ENCODE data around the gene SPINK4.

The SPINK4 gene

GRCh38 chr9:33229359-33230114 lies 10.4 kb upstream of the SPINK4 start:
- no peak for DNase-seq

DNA sequence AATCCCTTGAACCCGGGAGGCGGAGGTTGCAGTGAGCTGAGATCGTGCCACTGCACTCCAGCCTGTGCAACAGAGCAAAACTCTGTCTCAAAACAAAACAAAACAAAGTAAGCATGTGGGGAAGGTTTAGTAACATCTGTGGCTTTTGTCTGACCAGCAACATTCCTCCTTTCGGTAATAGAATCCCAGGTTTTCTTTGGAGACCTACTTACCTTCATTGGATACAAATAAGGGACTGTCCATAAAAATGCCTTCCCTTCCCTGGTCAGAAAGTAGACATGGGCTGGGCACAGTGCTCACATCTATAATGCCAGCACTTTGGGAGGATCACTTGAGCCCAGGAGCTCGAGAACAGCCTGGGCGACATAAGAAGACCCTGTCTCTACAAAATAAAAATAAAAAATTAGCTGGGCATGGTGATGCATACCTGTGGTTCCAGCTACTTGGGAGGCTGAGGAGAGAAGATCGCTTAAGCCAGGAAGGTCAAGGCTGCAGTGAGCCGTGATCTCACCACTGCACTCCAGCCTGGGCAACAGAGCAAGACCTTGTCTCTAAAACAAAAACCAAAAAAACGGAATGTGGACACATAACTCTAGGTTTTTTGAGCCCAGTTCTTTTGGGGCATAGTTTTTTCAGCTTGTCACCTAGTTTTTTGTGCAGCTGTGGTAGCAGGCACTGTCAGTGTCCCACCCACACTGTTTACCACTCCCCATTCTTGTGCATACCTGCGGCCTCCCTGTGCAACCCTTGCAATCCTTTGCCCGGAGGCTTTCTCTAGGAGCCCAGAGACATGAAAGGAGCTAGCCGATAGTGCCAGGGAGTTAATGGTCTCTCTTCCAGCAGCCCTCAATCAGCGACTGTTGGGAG lies 9.0 kb upstream of the SPINK4 start:
- DNase-seq = no peak

DNA sequence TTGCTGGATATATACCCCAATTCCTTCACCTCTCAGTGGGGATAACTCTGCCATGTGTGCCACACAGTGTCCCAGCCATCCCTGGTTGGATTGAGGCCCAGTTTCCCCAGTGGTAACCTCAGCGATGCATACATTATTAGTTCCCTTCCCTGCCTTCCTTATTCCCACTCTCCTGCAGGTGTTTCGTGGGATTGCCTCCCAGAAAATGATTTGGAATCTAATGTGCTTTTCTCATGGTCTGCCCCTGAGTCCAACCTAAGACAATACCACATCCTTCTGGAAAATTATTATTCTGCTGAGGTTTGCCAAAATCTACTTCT lies 8.4 kb upstream of the SPINK4 start:
- no peak for DNase-seq

DNA sequence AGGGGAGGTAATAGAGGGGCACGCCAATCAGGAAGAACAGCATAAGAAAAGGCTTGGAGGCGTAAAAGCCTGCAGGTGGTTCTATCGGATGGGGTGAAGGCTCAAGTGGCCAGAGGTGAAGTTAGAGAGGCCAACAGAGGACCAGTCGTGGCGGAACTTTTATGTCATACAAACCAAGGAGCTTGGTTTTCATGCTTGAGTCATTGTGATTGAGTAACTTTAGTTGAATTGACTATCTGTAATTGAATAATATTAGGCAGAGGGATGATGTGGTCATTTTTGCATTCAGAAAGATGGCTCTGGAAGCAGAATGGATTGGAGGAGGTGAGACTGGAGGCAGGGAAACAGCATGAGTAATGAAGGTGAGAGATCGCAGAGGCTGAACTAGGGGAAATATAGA lies 7.2 kb upstream of the SPINK4 start:
- DNase-seq = no peak

DNA sequence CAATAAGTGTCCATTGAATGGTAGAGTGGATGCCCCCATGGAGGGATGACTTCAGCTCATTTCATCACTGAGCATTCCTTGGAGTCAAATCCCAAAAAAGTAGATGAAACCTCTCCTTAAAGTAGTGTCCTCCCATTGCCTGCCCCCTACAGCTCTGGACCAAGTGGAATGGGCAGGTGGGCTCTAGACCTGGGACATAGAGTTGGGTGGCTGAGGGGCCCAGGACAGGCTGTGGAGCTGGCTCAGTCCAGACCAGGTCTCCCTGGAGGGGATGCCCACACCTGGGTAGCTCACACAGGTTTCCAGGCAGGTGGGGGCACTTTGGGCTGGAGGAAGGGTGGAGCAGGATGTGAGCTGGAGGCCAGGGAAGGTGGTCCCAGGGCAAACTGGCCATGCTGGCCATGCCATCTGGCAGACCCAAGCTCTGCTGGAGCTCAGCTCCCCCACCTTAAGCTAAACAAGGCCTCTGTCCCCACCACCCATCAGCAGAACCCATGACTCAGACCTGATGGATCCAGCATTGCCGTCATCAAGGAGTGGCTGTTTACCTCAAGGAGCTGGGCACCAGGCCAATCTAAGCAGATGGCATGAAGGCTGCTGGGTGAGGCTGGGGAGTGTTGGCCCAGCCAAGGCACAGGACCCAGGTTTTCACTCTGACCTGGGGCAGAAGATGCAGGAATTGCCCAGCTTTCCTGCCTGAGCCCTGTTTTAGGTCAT lies 6.2 kb upstream of the SPINK4 start:
- DNase-seq = peak in 1 of 14 donors; percentile 63

- no peak for DNase-seq
These were observed 5.2 kb upstream of the SPINK4 start for GRCh38 chr9:33234511-33235467.

DNA sequence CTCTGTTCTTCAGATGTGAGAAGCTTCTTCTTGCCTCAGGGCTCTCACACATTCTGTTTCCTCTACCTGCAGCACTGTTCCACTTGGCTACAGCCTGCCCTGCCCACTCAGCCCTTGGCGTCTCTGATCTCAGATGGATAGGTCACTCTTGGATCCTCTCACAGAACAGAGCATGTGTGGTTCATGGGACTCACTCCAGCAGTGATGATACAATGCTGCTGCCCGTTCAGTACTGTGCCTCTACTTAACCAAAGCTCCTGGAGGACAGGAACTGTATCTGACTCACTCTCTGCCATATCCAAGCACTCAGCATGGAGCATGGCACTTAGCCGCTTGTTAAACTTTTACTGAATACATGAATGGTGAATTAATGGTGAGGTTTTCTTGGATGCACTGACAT lies 3.4 kb upstream of the SPINK4 start:
- DNase-seq = no peak

DNA sequence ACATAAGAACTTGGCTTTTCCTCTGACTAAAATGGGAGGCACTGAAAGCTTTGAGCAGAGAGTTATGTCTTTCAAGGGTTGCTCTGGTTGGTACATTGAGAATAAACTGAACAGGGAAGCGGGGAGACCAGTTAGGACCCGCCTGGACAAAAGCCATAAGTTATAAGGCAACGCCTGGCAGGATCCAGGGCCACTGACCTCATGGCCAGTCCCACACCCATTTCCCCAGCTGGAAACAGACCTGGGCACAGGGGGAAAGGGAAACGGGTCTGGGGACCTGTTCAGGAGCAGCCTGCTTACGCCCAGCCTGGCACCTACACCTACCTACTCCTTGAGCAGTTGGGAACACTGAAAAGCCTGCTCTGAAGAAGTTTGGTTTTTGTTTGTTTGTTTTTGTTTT lies 1.3 kb downstream of the SPINK4 start:
- no peak for DNase-seq

DNA sequence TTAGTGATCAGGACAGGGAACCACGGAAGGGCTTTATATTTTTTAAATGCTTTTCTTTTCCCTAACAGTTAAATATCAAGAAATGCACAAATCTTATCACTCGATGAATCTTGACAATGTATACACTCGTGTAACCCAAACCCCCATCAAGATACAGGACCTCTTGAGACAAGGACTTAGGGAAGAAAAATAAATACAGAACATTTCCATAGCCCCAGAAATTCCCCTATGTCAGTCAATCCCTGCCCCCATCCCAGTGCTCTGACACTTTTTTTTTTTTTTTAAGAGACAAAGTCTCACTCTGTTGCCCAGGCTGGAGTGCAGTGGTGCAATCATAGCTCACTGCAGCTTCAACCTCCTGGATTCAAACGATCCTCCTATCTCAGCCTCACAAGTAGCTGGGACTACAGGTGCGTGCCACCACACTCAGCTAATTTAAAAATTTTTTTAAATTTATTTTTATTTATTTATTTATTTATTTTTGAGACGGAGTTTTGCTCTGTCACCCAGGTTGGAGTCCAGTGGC lies 2.7 kb downstream of the SPINK4 start:
- no peak for DNase-seq

- no peak for DNase-seq
These were observed 4.3 kb downstream of the SPINK4 start for GRCh38 chr9:33244137-33244784.

DNA sequence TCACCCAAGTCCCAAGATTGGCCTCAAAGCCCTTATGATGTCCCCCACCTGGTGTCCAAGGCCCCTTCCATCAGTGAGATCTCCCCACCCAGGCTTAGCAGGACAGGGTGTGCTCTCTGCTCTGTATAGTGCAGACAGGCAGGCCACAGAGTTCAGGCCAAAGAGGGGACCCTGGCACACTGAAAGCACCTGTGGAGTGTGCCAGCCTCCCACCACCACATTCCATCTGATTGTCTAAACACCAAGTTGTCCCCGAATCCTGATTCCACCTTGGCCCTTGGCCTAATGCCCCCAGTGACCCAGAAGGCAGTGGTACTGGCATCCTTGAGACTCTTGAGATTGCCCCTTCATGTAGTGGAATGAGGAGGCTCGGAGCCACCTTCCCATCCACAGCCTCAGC lies 5.4 kb downstream of the SPINK4 start:
- no peak for DNase-seq

- no peak for DNase-seq
These were observed 6.4 kb downstream of the SPINK4 start for GRCh38 chr9:33246269-33246860.

DNA sequence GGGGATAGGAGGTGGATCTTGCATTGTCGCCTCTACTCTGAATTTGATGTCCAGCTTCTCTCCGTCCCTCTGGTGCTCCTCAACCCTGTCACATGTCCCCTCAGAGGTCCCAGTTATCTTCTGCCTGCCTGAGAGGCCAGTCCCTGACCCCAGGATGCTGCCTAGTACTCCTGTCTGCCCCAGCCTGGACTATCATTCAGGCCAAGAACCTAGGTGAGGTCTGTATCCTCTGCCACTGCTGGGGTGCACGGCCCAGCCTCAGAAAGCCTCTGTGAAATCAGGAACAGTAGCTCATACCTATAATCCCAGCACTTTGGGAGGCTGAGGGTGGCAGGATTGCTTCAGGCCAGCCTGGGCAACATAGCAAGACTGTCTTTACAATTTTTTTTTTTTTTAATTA lies 8.6 kb downstream of the SPINK4 start:
- DNase-seq = no peak

- no peak for DNase-seq
These were observed 9.2 kb downstream of the SPINK4 start for GRCh38 chr9:33249087-33249658.

- no peak for DNase-seq
These were observed 10.0 kb downstream of the SPINK4 start for GRCh38 chr9:33249983-33250382.

DNA sequence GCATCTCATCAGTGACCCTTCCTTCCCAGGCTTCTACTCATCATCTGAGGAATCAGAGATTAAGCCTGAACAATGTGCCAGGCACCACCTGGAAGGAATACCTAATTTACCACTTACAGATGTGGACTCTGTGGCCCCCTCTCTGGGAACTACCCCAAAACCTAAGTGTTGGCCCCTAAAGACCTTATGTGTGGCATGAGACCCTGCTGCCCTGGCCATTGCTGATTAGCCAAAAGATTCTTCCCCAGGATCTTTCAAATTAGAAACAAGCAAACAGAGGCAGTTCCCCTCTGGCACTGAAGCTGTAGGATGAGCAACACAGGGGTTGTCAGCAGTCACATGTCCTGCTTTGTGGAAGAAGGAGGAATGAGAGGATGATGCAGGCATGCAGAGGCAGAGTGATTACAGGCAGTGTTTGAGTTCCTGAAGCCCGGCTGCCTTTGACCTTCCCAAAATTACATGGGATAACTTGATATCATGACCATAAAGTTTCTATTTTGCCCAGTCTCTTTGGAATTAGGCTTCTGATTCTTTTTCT lies 10.6 kb downstream of the SPINK4 start:
- DNase-seq = no peak

DNA sequence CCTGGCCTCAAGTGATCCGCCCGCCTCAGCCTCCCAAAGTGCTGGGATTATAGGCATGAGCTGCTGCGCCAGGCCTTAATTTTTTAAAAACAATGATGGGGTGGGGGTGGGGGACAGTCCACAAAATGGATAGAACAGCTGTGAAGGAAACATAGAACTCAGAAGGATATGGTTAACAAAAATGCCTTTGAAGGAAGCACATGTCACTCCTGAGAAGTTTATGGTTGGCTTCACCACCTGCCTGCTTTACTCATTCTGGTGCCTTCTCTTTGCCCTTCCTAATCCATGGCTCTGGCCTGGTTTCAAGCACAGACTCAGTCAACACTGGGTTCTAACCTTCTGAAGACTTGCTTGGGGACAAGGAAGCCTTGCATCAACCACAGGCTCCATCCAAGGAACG lies 14.2 kb downstream of the SPINK4 start:
- DNase-seq = no peak

DNA sequence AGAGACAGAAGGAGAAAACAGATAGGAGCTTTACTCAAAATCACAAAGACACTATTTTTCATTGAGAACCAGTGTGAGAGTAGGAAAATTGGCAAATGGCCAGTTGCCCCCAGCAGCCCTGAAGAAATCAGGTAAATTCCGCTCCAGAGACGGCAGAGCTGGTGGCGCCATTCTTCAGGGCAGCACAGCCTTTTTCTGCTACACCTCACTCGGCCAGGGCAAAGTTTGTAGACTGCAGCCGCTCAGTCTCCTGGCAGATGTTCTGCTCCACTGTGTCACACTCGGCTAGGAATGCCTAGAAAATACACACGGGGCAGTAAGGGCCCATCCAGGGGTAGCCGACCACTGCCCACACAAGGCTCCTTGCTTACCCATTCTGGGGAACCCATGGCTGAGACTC lies 15.0 kb downstream of the SPINK4 start:
- no peak for DNase-seq

DNA sequence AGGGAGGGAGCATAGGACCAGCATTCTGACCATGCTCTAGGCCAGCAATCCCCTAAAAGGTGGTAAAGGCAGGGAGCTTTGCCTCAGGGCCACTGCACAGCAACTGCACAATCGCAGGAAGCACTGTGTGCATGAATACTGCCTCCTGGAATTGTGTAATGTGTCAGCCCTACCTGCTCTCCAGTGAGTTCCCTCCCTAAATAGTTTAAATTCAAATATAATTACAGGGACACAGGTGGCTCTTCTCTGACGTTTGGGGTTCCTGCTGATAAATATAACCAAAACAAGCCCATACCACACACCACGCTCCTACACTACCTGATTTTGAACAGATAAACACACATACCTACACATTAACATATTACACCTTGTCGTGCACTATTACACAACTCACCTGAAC lies 15.5 kb downstream of the SPINK4 start:
- no peak for DNase-seq

- no peak for DNase-seq
These were observed 16.3 kb downstream of the SPINK4 start for GRCh38 chr9:33256236-33256635.
